ENCODE results near the gene PRKCG.

GRCh38 chr19:53864308-53864836, 17.6 kb upstream of the PRKCG start:
- TF ChIP-seq EZH2 (IDR thresholded peaks at IDR 0.05; ENCODE audit: insufficient read depth, poor library complexity, severe bottlenecking) (no peak), EZH2phosphoT487 (IDR thresholded peaks at IDR 0.05; ENCODE audit: insufficient read depth, low read depth) (no peak)

Measured in GM23248 (cell line).